ENCODE data around the gene PDE4D.
"Not testable (repeated sequence)": the region's sequence is repeated elsewhere in the genome, so short reads cannot be mapped to it uniquely, and the experiment has no call there.

Gene PDE4D

DNA sequence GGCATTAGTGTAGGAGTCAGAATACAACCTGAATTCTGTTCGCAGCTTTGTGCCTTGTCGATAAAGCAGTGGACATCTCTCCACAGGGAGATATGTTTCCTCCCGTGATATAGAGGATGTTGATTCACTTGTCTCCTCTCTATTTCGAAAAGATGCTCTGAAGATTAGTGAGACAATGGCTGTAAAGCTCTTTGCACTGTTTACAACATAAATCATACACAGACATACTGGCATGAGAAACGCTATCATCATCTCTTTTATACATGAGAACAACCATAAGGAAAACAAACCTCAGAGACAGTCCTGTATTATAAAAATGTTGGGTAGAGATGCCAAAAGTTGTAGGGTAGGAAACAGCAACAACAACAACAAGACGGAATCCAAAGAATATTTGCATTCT is 803.2 kb downstream of the PDE4D start:
- no peak for DNase-seq

DNA sequence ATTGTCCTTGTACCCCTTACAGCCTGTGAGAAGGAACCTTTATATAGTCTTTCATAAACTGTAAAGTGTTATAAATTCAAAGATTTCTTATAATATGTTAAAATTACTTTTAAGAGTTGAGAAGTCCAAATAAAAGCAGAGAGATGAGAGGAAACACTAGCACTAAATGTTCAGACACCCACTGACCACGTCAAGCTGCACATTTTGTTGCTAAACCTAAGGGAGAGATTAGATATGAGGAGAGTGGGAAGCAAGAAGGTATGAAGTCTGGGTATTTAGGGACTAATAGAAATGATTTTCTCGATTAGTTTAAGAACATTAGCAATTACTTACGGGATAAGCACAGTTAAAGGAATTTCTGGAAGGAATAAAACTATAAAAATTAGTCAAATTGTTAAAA is 803.8 kb downstream of the PDE4D start:
- no peak for DNase-seq

DNA sequence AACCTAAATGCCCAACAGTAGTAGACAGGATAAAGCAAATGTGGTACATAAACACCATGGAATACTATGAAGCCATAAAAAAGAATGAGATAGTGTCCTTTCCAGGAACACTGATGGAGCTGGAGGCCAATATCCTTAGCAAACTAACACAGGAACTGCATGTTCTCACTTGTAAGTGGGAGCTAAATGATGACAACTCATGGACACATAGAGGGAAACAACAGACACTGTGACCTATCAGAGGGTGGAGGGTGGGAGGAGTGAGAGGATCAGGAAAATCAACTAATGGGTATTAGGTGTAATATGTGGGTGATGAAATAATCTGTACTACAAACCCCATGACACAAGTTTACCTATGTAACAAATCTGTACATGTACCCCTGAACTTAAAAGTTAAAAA is 805.0 kb downstream of the PDE4D start:
- no peak for DNase-seq

DNA sequence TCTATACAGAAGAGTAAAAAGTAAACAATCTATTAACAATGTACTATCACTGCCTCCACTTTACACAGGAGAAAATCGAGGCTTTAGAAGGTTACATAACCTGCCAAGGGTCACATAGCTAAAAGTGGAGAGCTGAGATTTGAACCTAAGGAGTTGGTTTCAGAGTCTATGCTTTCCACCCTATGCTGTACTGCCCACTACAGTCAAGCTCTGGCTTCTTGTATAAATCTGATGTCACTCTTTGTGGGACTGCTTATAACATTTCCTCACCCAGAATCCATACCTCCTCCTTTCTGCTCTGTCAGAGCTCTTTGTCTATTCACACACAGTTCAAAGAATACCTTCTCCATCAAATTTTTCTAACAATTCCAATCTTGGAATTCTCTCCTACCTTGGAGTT is 807.5 kb downstream of the PDE4D start:
- DNase-seq, result no peak

DNA sequence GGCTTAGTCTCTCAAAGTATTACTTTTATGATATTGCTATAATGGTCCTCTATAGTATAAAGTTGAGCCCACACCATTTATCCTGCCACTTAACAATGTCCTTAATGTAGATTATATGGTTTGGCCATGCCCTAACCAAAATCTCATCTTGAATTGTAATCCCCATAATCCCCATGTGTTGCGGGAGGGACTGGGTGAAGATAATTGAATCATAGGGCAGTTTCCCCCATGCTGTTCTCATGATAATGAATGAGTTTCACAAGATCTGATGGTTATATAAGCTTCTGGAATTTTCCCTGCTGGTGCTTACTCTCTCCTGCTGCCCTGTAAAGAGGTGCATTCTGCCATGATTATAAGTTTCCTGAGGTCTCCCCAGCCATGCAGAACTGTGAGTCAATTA is 811.8 kb downstream of the PDE4D start:
- DNase-seq, result no peak

DNA sequence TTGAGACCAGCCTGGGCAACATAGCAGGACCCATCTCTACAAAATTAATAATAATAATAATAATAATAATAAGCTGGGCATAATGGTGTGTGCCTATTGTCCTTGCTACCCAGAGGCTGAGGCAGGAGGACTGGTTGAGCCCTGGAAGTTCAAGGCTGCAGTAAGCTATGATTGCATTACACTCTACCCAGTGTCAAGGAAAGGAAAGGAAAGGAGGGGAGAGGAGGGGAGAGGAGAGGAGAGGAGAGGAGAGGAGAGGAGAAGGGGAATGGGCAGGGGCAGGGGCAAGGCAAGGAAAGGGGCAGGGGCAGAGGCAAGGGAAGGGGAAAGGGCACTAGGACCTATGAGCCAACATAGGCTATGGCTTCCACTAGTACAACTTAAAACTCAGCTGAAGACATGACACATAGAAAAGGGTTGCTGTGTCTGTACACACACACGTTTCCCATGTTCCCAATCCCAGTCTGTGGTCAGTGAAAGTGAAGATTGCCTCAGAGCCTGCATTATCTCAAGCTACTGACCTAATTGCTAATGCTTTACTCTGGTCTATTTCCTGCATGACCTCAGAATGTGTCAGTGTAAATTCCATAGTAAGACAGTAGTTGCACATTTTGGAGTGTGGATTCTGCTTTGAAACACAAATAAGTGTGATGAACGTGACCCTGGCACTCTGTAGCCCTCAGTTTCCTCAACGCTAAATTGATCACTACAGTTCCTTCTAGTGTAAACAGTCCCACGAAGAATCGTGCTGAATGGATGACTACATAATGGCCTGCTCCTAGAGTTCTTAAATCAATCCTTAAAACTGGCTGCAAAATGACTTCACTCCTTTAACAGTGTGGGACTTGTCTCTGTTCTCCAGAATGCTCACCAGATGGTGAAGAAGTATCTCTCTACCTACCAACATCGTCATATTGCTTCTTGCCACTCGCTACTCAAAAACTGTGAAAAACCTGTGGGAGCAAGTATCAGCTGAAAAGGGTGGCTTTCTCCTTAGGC is 813.6 kb downstream of the PDE4D start:
- DNase-seq, result no peak

DNA sequence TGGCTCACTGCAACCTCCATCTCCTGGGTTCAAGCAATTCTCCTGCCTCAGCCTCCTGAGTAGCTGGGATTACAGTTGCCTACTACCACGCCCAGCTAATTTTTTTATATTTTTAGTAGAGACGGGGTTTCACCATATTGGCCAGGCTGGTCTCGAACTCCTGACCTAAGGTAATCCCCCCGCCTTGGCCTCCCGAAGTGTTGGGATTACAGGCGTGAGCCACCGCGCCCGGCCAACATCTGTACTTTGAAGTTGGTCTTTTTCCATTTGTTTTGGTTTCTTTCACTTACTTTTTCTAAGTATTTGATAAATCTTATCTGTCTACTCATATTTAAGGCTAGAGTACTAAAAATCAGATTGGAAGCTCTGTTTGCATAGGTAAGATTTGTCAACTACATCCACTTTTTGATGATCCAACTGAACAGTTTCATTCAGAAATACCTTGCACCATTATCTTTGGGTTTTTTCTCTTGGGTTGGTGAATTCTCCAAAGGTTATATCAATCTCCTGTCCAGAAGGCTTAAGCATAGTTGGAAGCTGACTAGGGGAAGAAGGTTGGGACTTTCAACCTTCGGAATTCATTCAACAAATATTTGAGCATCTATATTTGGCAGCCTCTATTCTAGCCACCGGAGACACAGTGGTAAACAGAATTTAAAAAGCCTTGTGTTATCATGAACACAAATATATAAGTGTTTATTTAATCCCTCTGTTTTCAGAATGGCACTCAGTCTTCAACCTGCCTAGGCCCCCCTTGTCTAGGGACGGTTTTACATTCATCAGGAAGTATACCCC is 821.6 kb downstream of the PDE4D start:
- DNase-seq, result no peak

DNA sequence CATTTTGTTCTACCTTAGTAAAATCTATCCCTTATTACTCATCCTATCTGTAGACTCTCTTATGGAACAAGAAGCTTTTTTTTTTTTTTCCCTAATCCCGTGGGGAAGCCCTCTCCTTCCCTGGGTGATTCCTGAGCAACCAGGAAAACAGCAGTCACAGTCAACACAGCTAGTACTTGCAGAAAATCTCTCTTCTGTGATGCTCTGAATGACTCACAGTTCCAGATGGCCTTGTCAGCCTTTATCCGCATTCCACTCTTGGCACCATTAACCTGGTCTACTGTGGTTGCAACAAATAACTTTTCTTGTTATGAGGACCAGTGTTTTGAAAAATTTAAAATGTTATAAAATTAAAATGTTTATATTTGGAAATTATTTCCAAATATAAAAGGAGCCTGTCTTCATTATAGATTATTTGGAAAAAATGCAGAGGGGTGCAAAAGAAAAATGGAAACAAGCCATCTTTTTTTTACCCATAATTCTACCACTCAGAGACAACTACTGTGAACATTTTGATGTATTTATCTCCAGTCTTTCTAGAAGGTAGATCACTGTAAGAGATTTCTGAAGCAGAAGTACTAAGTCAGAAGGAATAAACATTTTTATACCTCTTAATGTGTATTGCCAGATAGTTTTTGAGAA is 824.0 kb downstream of the PDE4D start:
- DNase-seq, result peak; percentile 18

DNA sequence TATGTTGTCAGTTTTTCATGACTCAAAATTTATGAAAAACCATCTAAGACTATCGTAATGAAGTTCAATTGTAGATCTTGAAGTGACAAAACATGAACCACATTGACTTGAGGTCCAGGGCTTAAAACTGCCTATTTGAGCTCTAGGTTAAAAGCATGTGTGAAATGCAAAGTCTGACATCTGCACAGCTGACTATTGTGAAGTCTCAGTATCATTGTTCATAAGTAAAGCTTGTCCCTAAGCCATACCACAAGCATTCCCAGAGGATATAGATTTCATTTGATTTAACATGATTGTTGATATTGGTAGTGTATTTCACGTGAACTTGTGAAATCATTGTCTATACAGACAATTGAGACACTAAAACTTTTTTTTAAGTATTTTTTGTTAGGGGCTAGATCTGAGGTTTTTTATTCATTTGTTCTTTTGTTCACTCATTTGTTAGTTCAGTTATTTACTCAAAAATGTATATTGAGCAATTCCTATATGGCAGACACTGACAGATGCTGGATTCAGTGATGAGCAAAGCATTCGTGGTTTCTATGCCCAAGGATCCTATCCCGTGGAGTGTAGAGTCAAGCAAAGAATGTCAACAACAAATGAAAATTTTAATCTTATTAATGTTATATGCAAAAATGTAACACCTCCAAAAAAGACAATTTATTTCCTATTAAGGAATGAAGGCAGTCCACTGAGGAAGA is 825.4 kb downstream of the PDE4D start:
- no peak for DNase-seq

DNA sequence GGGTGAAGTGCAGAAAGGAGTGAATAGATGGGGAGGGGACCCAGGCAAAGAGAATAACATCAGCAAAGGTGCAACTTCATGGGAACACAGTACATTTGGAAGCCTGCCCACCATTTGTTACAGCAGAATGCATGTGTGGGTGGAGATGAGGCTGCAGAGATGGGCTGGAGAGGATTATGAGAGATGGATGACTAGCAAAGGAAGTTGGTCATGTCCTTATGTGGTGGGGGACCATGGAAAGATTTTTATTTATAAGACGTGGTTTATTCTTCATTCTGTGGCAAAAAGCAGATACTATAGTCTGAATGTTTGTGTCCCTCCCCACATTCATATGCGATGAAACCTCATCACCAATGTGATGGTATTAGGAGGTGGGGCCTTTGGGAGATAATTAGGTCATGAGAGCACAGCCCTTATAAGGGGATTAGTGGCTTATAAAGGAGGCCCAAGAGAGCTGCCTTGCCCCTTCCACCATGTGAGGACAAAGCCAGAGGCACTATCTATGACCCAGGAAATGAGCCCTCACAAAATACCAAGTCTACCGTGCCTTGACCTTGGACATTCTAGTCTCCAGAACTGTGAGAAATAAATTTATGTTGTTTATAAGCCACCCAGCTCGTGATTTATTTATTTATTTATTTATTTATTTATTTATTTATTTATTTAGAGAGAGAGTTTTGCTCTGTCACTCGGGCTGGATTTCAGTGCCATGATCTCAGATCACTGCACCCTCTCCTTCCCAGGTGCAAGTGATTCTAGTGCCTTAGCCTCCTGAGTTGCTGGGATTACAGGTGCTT is 827.0 kb downstream of the PDE4D start:
- DNase-seq, result no peak

DNA sequence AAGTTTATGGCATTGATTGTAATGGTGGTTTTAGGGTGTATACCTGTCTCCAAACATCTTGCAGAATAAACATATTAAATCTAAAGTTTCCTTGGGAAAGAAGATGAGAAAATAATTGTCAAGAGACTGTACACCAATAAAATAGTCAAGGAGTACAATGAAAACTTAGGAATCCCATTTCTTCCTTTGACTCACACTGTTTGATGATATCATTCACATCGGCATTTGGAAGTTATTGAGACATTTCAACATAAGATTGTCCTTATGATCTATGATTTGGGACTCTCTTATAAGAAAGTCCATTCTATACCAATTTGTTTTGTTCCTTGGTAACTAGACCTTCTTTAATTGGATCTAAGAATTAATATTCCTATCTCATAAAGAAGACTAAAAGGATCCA is 828.0 kb downstream of the PDE4D start:
- DNase-seq, result no peak

DNA sequence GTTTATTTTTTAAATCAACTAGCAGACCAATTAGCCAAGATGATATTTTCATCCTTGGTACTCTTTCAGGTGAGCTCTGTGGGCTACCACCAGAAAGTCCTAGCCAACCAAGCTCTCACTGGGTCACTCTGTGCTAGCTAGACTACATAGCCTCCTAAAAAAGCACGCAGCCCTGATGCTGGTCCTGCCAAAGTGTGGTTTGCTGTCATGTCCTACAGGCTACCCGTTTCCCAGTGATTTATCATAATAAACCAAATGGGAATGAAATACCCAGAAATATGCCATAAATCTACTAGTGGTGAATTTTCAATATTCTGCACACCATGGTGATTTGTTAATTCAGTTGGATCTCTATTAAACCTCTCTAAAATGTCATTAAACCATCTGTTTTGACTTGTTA is 829.2 kb downstream of the PDE4D start:
- DNase-seq, result no peak

DNA sequence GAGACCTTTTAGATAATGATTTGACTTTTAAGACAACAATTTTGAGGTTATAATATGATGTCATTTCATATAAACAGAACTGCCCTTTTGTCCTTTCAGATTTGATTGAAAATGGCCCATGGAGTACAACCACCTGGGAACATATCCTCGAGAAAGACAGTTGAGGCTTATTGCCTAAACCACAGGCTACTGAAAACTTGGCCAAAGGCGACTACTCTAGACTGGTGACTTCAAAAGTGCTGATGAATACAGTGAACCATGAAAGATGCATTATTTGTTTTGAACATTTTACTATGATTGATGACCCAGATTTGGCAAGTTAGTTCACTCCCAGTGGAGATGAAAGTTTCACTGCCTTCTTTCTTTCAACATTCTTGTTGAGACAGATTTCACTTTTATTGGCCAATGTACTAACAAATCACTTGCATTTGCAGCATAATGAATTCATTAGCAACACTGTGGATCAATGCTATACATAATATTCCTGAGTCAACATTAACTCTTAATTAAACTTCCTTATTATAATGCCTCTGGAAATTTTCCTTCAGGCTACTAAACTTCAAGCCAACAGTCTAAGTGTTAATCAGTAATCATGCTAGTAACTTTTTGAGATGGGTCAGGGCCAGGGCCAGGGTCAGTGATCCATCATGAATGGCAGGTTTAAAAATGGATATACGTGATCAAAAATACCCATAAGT is 830.4 kb downstream of the PDE4D start:
- no peak for DNase-seq

DNA sequence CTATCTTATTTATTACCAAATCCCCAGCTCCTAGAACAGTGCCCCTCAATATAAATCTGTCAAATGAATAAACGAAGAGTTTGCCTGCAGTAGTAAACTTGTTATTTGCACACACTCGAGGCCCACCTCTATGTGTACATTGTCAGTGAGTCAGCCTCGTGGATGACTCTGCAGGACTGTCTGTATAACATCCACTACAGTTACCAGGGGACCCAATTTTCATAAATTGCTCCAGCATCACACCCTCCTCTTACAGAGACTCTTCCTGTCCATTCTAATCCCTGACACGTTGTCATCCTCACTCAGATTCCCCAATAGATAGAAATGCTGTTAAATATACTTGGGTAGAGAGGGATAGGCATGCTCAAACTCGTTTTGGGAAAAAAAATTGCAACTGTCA is 832.1 kb downstream of the PDE4D start:
- no peak for DNase-seq

DNA sequence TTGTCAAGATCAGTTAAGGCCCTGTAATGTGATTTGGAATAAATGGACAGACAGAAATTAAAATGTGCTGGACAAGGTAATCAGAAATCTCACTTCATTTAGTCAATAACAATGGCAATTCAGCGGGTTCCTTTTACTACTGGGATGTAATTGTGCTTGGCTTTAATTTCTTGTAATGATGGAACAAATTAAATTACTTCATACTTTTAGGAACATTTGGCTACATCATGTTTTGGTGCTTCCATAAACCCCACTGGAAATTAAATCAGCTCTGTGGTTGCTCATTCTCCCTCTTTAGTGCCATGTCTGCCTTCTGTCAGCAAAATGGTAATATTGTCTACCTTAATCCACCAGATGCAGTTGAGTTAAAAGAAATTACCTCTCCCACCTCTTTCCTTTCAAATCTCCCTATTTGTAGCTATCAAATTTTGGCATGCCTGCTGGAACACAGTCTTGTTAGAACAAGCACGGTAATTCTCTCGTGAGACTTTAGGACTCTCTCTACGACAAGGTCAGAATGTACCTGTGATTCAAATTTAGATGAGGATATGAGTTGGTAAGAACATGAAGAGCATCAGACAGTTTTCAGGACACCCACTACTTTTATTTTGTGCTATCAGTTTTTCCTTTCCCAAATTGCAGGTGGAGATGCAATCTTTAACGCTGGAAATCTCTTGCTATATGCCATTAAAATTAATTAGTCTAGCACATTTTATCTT is 834.4 kb downstream of the PDE4D start:
- no peak for DNase-seq

DNA sequence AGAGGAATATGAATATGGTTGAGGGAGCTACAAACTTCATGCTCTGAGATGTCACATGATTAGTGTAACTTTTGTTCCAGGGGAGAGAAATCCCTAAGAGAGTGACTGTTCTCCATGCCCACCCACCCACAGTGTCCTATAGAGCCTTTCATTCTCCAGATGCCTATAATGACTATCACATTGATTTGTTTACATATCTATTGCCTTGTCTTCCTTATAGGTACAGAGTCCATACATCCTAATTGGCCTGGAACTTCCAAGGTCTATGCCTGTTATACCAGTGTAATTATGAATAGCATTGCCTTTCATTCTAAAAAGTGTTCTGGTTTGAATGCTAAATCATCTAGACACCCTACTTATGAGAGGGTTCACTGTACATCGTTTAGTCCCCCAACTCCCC is 835.3 kb downstream of the PDE4D start:
- no peak for DNase-seq

DNA sequence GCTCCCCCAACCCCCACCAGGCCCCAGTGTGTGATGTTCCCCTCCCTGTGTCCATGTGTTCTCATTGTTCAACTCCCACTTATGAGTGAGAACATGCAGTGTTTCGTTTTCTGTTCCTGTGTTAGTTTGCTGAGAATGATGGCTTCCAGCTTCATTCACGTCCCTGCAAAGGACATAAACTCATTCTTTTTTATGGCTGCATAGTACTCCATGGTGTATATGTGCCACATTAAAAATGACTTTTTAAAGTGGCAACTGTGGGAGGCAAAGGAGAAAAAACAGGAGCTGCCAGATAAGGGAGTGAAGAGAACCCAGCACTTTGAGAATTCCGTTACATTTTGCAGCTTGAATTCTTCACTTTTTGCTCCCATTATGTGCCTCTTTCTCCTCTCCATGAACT is 836.9 kb downstream of the PDE4D start:
- DNase-seq, result not testable (repeated sequence)

DNA sequence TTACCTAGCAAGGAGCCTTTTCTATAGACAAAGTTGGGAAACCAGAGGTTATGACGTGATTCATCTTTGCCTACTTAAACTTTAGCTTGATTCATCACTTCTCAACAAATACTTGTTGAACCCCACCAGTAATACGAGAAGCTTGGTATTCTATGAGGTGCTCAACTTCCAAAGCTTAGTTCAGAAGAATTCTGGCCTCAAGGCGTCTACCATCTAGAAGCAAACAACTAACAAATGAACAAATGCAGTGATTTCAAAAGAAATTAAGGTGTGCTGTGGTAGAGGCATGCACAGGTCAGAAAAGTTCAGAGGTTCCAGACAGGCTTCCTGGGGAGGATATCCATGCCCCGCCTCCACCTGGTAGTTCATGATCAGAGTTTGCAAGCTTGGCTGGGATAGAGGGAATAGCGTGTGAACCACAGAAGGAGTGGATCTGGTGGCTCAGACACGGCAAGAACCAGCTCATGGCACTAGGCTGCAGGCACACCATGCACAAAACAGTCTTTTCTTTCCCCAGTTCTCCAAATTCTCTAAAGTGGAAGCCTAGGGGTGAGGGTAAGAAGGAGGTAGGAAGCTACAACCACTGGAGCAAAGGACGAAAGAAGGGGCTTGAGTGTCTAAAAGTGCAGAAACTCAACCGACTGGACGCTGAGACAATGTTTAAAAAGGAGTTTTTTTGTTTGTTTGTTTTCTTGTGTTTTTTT is 837.6 kb downstream of the PDE4D start:
- no peak for DNase-seq

DNA sequence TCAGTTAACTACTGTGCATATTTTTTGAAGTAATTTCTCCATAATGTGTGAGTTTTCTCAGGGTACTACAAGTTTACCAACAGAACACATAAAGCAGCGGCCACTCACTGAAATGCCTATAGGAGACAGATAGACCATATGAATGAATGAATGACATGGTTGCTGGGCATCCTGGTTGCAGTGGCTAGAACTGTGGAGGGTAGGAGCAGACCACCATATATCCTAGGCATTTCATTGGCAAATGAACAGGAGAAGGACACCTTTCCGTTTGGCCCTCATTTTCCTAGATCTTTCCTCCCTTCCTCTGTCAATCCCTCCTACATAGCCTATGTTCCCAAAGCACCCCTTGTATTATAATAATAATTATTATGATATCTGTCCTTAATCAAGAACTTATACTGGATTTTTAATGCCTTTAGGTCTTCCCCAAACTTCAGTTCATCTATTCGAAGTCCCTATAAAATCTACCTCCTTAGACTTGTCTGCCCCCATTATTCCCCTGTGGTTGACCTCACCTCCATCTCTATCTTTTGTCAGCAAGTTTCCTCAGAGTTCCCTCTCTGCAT is 838.5 kb downstream of the PDE4D start:
- no peak for DNase-seq

DNA sequence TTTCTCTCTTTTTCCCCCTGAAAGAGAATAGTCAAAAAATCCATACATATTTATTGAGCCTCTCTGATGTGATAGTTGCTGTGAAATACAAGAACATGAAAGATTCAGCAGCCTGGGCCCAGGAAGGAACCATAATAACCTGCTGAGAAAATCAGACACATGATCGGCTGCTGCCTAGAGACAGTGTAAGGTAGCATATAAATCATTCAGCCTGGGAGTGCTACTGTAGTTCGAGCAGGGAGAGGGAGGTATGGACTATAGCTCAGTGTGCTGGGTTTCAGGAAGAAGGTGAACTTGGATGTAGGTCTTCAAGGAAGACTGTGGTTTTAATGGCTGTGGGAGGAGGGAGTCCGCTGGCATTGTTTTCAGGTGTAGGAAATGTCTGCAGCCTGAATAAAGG is 841.6 kb downstream of the PDE4D start:
- no peak for DNase-seq
